Endothelial cell of umbilical vein (primary cell): ENCODE measurements around the gene GALNT2. TPM values are rescaled to one million over a fixed set of nuclear protein-coding genes. Genes with fewer than 3 reads are reported as not detected.

ENCODE experiments used
- BruUV-seq: library from RNA; stranded (reverse); fragments of 400-500 nt; replicated peaks from 2 replicates; lab custom pipeline; 2021; lab: Mats Ljungman, UMichigan
- CTCF ChIA-PET: fragments of 300-600, 350-600 bp; sonication (Branson Sonifier 250); formaldehyde crosslinking; loops from one replicate; lab custom pipeline; 2021; ENCODE audit warnings: antibody characterized with exemption, inconsistent platforms; lab: Charles Lee
- POLR2A ChIA-PET: fragments of 300-600, 350-600 bp; sonication (Branson Sonifier 250); formaldehyde crosslinking; loops from one replicate; lab custom pipeline; 2021; ENCODE audit warnings: antibody characterized with exemption, inconsistent platforms; lab: Charles Lee
- DNase-seq: peaks from one replicate; pipeline ENCODE4 v3.0.0-alpha.2; 2011; ENCODE audit warnings: low read depth, low spot score
- FAIRE-seq: peaks from 2 replicates; lab custom pipeline; 2011; peaks lifted over from hg19 to GRCh38; lab: Jason Lieb, UNC
- H2AFZ ChIP-seq: 2 replicates; pipeline ENCODE4 v1.6.0; 2012; ENCODE audit warnings: low read depth, low read length, control low read depth, inconsistent platforms
- H3K27ac ChIP-seq: 2 replicates; pipeline ENCODE4 v1.5.1; 2011; ENCODE audit warnings: low read depth, mild to moderate bottlenecking, control low read depth, low read length, moderate library complexity; ENCODE audit not compliant: insufficient read depth
- H3K27me3 ChIP-seq, 2 experiments: 2 replicates each; pipeline versions ENCODE4 v1.6.0 to v1.6.1; 2011; ENCODE audit warnings: low read length in 2 of 2, mixed read lengths in 1 of 2; ENCODE audit not compliant: control insufficient read depth in 2 of 2, insufficient read depth in 2 of 2
- H3K36me3 ChIP-seq, 2 experiments: 2 replicates in 1 of 2; 3 replicates in 1 of 2; pipeline ENCODE4 v1.5.1; 2011; ENCODE audit warnings: low read length in 2 of 2, mild to moderate bottlenecking in 1 of 2, moderate library complexity in 1 of 2; ENCODE audit not compliant: control insufficient read depth in 2 of 2, insufficient read depth in 2 of 2; ENCODE audit errors: extremely low read depth in 1 of 2
- H3K4me1 ChIP-seq: 3 replicates; pipeline ENCODE4 v1.5.1; 2011; ENCODE audit warnings: mild to moderate bottlenecking, low read length; ENCODE audit not compliant: control insufficient read depth, insufficient read depth; ENCODE audit errors: extremely low read depth
- H3K4me2 ChIP-seq: 2 replicates; pipeline ENCODE4 v1.6.1; 2011; ENCODE audit warnings: low read length, control low read depth, mixed read lengths; ENCODE audit not compliant: insufficient read depth
- H3K4me3 ChIP-seq, 3 experiments: fragments of 200-600 bp in 1 of 3; sonication (generic), shearing (Covaris generic) in 1 of 3; replicated peaks in 1 of 3; 2 replicates each; pipeline ENCODE4 v1.5.1; 2011 to 2016; ENCODE audit warnings: control low read depth in 3 of 3, low read length in 3 of 3, mild to moderate bottlenecking in 2 of 3, inconsistent platforms in 1 of 3, low read depth in 1 of 3, moderate library complexity in 1 of 3; ENCODE audit not compliant: insufficient read depth in 1 of 3
- H3K79me2 ChIP-seq: 2 replicates; pipeline ENCODE4 v1.6.0; 2012; ENCODE audit warnings: low read length, inconsistent platforms; ENCODE audit not compliant: control insufficient read depth, insufficient read depth
- H3K9ac ChIP-seq: replicated peaks from 2 replicates; pipeline ENCODE3; 2011; ENCODE audit warnings: low read length, control low read depth; ENCODE audit not compliant: insufficient read depth; ENCODE audit errors: extremely low read depth
- H3K9me1 ChIP-seq: replicated peaks from 3 replicates; pipeline ENCODE4 v1.6.0; 2011; ENCODE audit warnings: mild to moderate bottlenecking, low read length; ENCODE audit not compliant: control insufficient read depth, insufficient read depth; ENCODE audit errors: extremely low read depth
- H3K9me3 ChIP-seq: replicated peaks from 2 replicates; pipeline ENCODE4 v1.5.1; 2012; ENCODE audit warnings: low read length, inconsistent platforms; ENCODE audit not compliant: control insufficient read depth, insufficient read depth
- H4K20me1 ChIP-seq: replicated peaks from 2 replicates; pipeline ENCODE3; 2011; ENCODE audit warnings: mild to moderate bottlenecking, low read length; ENCODE audit not compliant: control insufficient read depth, insufficient read depth; ENCODE audit errors: extremely low read depth
- EZH2 ChIP-seq: IDR thresholded peaks from 2 replicates; pipeline ENCODE4 v1.6.1; 2012; ENCODE audit warnings: borderline replicate concordance, low read depth, mild to moderate bottlenecking, moderate library complexity, low read length, inconsistent platforms; ENCODE audit not compliant: severe bottlenecking
- FOS ChIP-seq: IDR thresholded peaks from 2 replicates; pipeline ENCODE4 v1.6.1; 2011; ENCODE audit warnings: mild to moderate bottlenecking, low read length, moderate library complexity, borderline replicate concordance; ENCODE audit not compliant: insufficient read depth
- GATA2 ChIP-seq: IDR thresholded peaks from 2 replicates; pipeline ENCODE4 v1.7.0; 2011; ENCODE audit warnings: low read depth, mild to moderate bottlenecking, moderate library complexity, mixed read lengths, low read length; ENCODE audit not compliant: insufficient read length, insufficient read depth
- JUN ChIP-seq: IDR thresholded peaks from 2 replicates; pipeline ENCODE4 v1.6.1; 2011; ENCODE audit warnings: borderline replicate concordance, low read depth; ENCODE audit not compliant: insufficient read length, insufficient read depth
- MYC ChIP-seq: IDR thresholded peaks from one replicate; pipeline ENCODE4 v1.6.1; 2011; ENCODE audit warnings: mild to moderate bottlenecking, low read depth, low read length
- POLR2A ChIP-seq: IDR thresholded peaks from 2 replicates; pipeline ENCODE4 v1.6.1; 2012; ENCODE audit warnings: low read depth, mild to moderate bottlenecking, control low read depth, low read length
- POLR2AphosphoS5 ChIP-seq: IDR thresholded peaks from 2 replicates; pipeline ENCODE4 v1.6.1; 2012; ENCODE audit warnings: low read depth, mild to moderate bottlenecking, control low read depth, low read length, moderate library complexity; ENCODE audit not compliant: insufficient read depth
- dilution Hi-C: fragments of 300-500 bp; cut with MboI; formaldehyde crosslinking; loops from one replicate; pipeline ENCODE4 v1.15.0; 2019; ENCODE audit warnings: low sequenced_read_pairs; ENCODE audit not compliant: extremely low pct_ligation_motif_present
- intact Hi-C: fragments of 100-400 bp; cut with micrococcal nuclease; formaldehyde crosslinking; loops from one replicate; pipeline ENCODE4 v1.10.0; 2022
- polyA plus RNA-seq, 4 experiments: library from polyadenylated mRNA; depleted of rRNA in 3 of 4; stranded (reverse) in 3 of 4; unstranded in 1 of 4; fragments of >200 nt; gene quantifications; 2 replicates each; pipeline versions ENCODE4 v1.2.1 to v1.2.3, GENCODE V29; 2011 to 2012; ENCODE audit warnings: missing spikeins in 1 of 4
- total RNA-seq: library from RNA; stranded (reverse); gene quantifications from 2 replicates; pipeline ENCODE4 v1.2.3, GENCODE V29; 2021
- TF ChIP-seq, protein P1 (sequence below): IDR thresholded peaks from 2 replicates; pipeline ENCODE4 v1.6.1; 2011; ENCODE audit not compliant: insufficient read depth, insufficient read length
- TF ChIP-seq, protein P2 (sequence below), 2 donors: IDR thresholded peaks; 1 replicate in 1 of 2; 2 replicates in 1 of 2; pipeline ENCODE4 v1.5.1; 2011; ENCODE audit warnings: low read length in 2 of 2, mild to moderate bottlenecking in 2 of 2, moderate library complexity in 2 of 2, control low read depth in 1 of 2, inconsistent platforms in 1 of 2, low read depth in 1 of 2; ENCODE audit not compliant: insufficient read depth in 1 of 2; ENCODE audit errors: extremely low read depth in 1 of 2

Gene GALNT2
- total and polyA plus RNA-seq, 2 donors (not counting 3 experiments of a cell fraction or from before 2014, with no cell fraction given) = 56.3 to 77.5 TPM

DNA sequence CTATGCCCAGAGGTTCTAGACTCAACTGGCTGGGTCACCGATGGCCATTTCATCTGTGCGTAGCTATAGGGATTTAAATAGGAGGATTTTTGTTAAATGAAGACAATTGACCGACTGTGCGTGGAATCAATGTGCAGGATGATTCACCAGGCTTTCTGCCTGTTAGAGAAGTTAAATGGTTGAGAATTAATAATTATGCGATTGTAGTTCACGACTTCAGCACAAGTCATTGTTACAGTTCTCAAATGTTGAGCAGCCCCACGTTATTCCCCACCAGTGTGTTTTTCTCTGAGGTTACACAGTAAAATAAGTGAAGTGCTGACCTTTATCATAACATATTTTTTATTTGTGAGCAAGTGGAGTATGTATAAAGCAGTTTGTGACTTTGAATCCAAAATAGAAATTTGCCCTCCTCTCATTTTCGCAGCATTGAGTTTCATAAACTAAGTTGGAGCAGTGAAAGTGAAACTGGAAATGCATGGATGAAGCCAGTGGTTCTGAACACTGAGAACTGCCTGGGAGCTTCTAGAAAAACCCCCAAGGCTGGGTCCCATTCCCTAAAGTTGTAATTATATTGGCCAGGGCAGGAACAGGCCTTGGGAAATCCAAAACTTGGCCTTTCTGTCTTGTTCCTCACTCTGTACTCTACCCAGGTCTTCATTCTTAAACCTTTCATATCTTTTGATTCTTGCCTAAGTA lies 102.6 kb downstream of the GALNT2 start:
- Histone ChIP-seq H4K20me1 (peaks cover 3% of the 10 kb centered on the region), H3K4me3 (no peak overlapping the region), H3K9me1 (no peaks in the 10 kb centered on the region), H3K4me2 (no peak overlapping the region), H3K9ac (no peak overlapping the region), H3K79me2 (peaks cover 2% of the 10 kb centered on the region), H3K4me1 (no peaks in the 10 kb centered on the region), H2AFZ (no peak overlapping the region), H3K27ac (no peak overlapping the region), H3K36me3 (no peaks in the 10 kb centered on the region), H3K27me3 (no peaks in the 10 kb centered on the region), H3K9me3 (no peaks in the 10 kb centered on the region)
- intact Hi-C loops (loop anchor here (10.0 kb wide), 1 partner anchor 325 kb away; no protein-coding TSS in a partner anchor), dilution Hi-C loops (no loop called here)
- DNase-seq (no peak), FAIRE-seq (no peak)
- TF ChIP-seq FOS = no peak
- TF ChIP-seq MYC = no peak
- TF ChIP-seq JUN = no peak
- no peak for TF ChIP-seq POLR2A
- TF ChIP-seq GATA2 = no peak
- TF ChIP-seq, protein P1, sequence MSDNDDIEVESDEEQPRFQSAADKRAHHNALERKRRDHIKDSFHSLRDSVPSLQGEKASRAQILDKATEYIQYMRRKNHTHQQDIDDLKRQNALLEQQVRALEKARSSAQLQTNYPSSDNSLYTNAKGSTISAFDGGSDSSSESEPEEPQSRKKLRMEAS = no peak
- TF ChIP-seq POLR2AphosphoS5 = no peak
- BruUV-seq = no TSS peak
- ChIA-PET CTCF (no interaction called here), POLR2A (no interaction called here)

DNA sequence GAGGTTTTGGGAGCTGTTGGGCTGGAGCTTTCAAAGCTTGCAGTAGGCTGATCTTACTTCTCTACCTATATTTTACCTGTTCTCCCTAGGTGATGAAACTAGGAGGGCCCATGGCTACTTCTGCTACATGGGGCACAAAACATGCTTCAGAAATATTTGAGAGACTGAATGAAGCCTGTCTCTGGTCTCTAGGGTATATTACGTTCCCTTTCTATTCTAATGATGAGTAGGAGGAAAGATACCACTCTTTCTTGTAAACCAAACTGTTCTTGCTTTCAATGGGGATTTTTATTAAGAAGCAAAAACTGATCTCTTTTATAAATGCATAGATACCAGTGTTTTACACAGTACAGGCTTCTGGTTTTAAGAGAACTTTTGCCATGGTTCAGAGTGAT lies 103.1 kb downstream of the GALNT2 start:
- Histone ChIP-seq H3K9me1 (no peaks in the 10 kb centered on the region), H3K9ac (no peak overlapping the region), H3K36me3 (no peaks in the 10 kb centered on the region), H3K79me2 (peaks cover 2% of the 10 kb centered on the region), H3K4me1 (no peaks in the 10 kb centered on the region), H3K27me3 (no peaks in the 10 kb centered on the region), H3K9me3 (no peaks in the 10 kb centered on the region), H3K27ac (no peak overlapping the region), H2AFZ (no peak overlapping the region), H3K4me2 (no peak overlapping the region), H4K20me1 (peaks cover 3% of the 10 kb centered on the region), H3K4me3 (no peak overlapping the region)
- no peak for FAIRE-seq
- TF ChIP-seq, protein P2, sequence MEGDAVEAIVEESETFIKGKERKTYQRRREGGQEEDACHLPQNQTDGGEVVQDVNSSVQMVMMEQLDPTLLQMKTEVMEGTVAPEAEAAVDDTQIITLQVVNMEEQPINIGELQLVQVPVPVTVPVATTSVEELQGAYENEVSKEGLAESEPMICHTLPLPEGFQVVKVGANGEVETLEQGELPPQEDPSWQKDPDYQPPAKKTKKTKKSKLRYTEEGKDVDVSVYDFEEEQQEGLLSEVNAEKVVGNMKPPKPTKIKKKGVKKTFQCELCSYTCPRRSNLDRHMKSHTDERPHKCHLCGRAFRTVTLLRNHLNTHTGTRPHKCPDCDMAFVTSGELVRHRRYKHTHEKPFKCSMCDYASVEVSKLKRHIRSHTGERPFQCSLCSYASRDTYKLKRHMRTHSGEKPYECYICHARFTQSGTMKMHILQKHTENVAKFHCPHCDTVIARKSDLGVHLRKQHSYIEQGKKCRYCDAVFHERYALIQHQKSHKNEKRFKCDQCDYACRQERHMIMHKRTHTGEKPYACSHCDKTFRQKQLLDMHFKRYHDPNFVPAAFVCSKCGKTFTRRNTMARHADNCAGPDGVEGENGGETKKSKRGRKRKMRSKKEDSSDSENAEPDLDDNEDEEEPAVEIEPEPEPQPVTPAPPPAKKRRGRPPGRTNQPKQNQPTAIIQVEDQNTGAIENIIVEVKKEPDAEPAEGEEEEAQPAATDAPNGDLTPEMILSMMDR (IDR thresholded peaks at IDR 0.05; ENCODE audit: extremely low read depth in 1 of 2, insufficient read depth in 1 of 2, low read depth in 1 of 2, low read length in 2 of 2) = no peak
- no peak for TF ChIP-seq FOS
- TF ChIP-seq, protein P1 = no peak
- no peak for TF ChIP-seq POLR2AphosphoS5
- no peak for TF ChIP-seq MYC
- TF ChIP-seq GATA2 = no peak
- no peak for TF ChIP-seq EZH2
- no peak for TF ChIP-seq JUN
- TF ChIP-seq POLR2A = no peak
- intact Hi-C loops = no loop called here
- CTCF ChIA-PET = no interaction called here
- POLR2A ChIA-PET = no interaction called here
- DNase-seq = no peak
- dilution Hi-C loops = no loop called here
- BruUV-seq = no TSS peak
